Measurements from ENCODE around the gene DDX11.
"Not testable (repeated sequence)": the region's sequence is repeated elsewhere in the genome, so short reads cannot be mapped to it uniquely, and the experiment has no call there.

Gene DDX11

GRCh38 chr12:31073527-31074332, at the start of gene DDX11:
Gene DDX11 (plus strand): TSS chr12:31073860. CDS start chr12:31078394, 4,534 bp downstream.
- peak; percentile 85 for DNase-seq (ENCODE audit: low spot score)

GRCh38 chr12:31026202-31026601, 47.5 kb upstream of the DDX11 start:
- no peak for DNase-seq (ENCODE audit: low spot score)

GRCh38 chr12:31027006-31027405, 46.7 kb upstream of the DDX11 start:
- not testable (repeated sequence) for DNase-seq (ENCODE audit: low spot score)

GRCh38 chr12:31029468-31029867, 44.2 kb upstream of the DDX11 start:
- DNase-seq (ENCODE audit: low spot score), result no peak

GRCh38 chr12:31029916-31030562, 43.6 kb upstream of the DDX11 start:
- peak; percentile 81 for DNase-seq (ENCODE audit: low spot score)

- DNase-seq (ENCODE audit: low spot score), result no peak
These were observed 41.7 kb upstream of the DDX11 start for GRCh38 chr12:31031951-31032335.

GRCh38 chr12:31033146-31033545, 40.5 kb upstream of the DDX11 start:
- DNase-seq (ENCODE audit: low spot score), result no peak

- DNase-seq (ENCODE audit: low spot score), result no peak
These were observed 40.0 kb upstream of the DDX11 start for GRCh38 chr12:31033681-31034080.

GRCh38 chr12:31034372-31034771, 39.3 kb upstream of the DDX11 start:
- DNase-seq (ENCODE audit: low spot score), result no peak

GRCh38 chr12:31035226-31035625, 38.4 kb upstream of the DDX11 start:
- DNase-seq (ENCODE audit: low spot score), result no peak

GRCh38 chr12:31035967-31036665, 37.5 kb upstream of the DDX11 start:
- no peak for DNase-seq (ENCODE audit: low spot score)

GRCh38 chr12:31037028-31037427, 36.6 kb upstream of the DDX11 start:
- DNase-seq (ENCODE audit: low spot score), result no peak

GRCh38 chr12:31037931-31038330, 35.7 kb upstream of the DDX11 start:
- no peak for DNase-seq (ENCODE audit: low spot score)

GRCh38 chr12:31041033-31041564, 32.6 kb upstream of the DDX11 start:
- DNase-seq (ENCODE audit: low spot score), result no peak

- DNase-seq (ENCODE audit: low spot score), result not testable (repeated sequence)
These were observed 23.5 kb upstream of the DDX11 start for GRCh38 chr12:31050143-31050542.

GRCh38 chr12:31050548-31050947, 23.1 kb upstream of the DDX11 start:
- not testable (repeated sequence) for DNase-seq (ENCODE audit: low spot score)

- not testable (repeated sequence) for DNase-seq (ENCODE audit: low spot score)
These were observed 22.0 kb upstream of the DDX11 start for GRCh38 chr12:31051692-31052091.

GRCh38 chr12:31052121-31052520, 21.5 kb upstream of the DDX11 start:
- DNase-seq (ENCODE audit: low spot score), result not testable (repeated sequence)

- not testable (repeated sequence) for DNase-seq (ENCODE audit: low spot score)
These were observed 20.8 kb upstream of the DDX11 start for GRCh38 chr12:31052666-31053439.

- DNase-seq (ENCODE audit: low spot score), result not testable (repeated sequence)
These were observed 19.7 kb upstream of the DDX11 start for GRCh38 chr12:31053944-31054343.

GRCh38 chr12:31057671-31058070, 16.0 kb upstream of the DDX11 start:
- no peak for DNase-seq (ENCODE audit: low spot score)

- DNase-seq (ENCODE audit: low spot score), result not testable (repeated sequence)
These were observed 7.5 kb upstream of the DDX11 start for GRCh38 chr12:31066196-31066595.

All from globus pallidus (tissue), 1 donor.